ENCODE data around the gene RCOR2.
A peak's percentile ranks its signal among the peaks of the same experiment; 100 is the strongest.
"Not testable (repeated sequence)": the region's sequence is repeated elsewhere in the genome, so short reads cannot be mapped to it uniquely, and the experiment has no call there.

Gene RCOR2

GRCh38 chr11:63876616-63877015, 40.3 kb downstream of the RCOR2 start:
- DNase-seq, result no peak

- no peak for DNase-seq
These were observed 41.4 kb downstream of the RCOR2 start for GRCh38 chr11:63875506-63876065.

- DNase-seq, result no peak
These were observed 42.5 kb downstream of the RCOR2 start for GRCh38 chr11:63874511-63874910.

GRCh38 chr11:63873311-63873710, 43.7 kb downstream of the RCOR2 start:
- DNase-seq, result no peak

GRCh38 chr11:63872800-63873197, 44.2 kb downstream of the RCOR2 start:
- no peak for DNase-seq

GRCh38 chr11:63871962-63872799, 44.8 kb downstream of the RCOR2 start:
- DNase-seq, result peak; percentile 97

GRCh38 chr11:63870351-63871140, 46.4 kb downstream of the RCOR2 start:
- DNase-seq, result peak; percentile 71

GRCh38 chr11:63869683-63870082, 47.3 kb downstream of the RCOR2 start:
- DNase-seq, result no peak

- DNase-seq, result no peak
These were observed 47.8 kb downstream of the RCOR2 start for GRCh38 chr11:63869171-63869591.

- no peak for DNase-seq
These were observed 48.4 kb downstream of the RCOR2 start for GRCh38 chr11:63868399-63869064.

- no peak for DNase-seq
These were observed 49.5 kb downstream of the RCOR2 start for GRCh38 chr11:63867511-63867910.

GRCh38 chr11:63866211-63866610, 50.8 kb downstream of the RCOR2 start:
- DNase-seq, result peak; percentile 87

- DNase-seq, result not testable (repeated sequence)
These were observed 53.3 kb downstream of the RCOR2 start for GRCh38 chr11:63863620-63864019.

GRCh38 chr11:63862923-63863322, 54.0 kb downstream of the RCOR2 start:
- no peak for DNase-seq

Measured in suppressor macrophage treated with lipopolysaccharide for 4 hours (primary cell).